ENCODE measurements around the gene XYLT1. TPM values are rescaled to one million over a fixed set of nuclear protein-coding genes. Genes with fewer than 3 reads are reported as not detected.

XYLT1 gene
- total RNA-seq, 1 donor from 2014 or later, result 14.7 TPM

DNA sequence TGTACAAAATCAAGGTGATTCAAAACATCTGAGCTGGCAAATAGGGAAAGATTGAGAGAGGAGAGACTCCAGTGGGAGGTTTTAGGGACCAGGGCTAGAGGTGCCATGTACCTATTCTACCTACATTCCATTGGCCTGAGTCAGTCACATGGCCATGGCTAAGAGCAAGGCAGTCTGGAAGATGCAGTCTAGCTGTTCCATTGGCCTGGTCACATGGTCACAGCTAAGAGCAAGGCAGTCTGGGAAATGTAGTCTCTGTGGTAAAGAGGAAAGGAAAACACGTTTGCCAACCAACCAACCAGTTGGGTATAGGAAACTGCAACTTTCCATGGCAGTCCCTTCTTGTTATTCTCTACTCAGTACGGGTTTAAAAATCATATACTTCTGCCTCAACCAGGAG, 369.1 kb downstream of the XYLT1 start:
- Mint-ChIP-seq H3K4me1 (peaks cover 8% of the 10 kb centered on the region), H3K36me3 (ENCODE audit: low read depth) (peaks cover 10% of the 10 kb centered on the region), H3K9me3 (peaks cover 4% of the 10 kb centered on the region), H3K4me3 (no peak overlapping the region), H3K27me3 (no peaks in the 10 kb centered on the region), H3K27ac (no peak overlapping the region)
- intact Hi-C loops (cut with micrococcal nuclease), result no loop called here
- no peak for DNase-seq

DNA sequence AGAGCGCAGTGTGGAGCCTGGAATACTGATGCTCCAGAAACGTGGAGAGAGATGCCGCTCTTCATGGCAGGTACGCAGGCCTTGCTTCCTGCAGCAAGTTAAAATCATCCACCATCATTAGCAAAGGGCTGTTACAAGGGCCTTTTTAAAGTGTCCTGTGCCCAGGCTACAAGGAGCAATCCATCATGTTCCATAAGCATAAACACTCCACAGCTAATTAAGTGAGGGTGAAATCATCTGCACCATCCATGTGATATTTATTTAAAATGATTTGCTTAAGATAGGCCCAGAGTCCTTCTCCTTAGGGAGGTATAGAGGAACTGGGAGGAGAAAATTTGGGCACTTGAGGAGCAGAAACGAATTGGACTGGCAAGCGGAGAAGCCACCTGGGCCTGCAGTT, 372.1 kb downstream of the XYLT1 start:
- H3K4me3 Mint-ChIP-seq, result no peak overlapping the region
- intact Hi-C loops (cut with micrococcal nuclease), result no loop called here
- no peak overlapping the region for H3K27ac Mint-ChIP-seq
- no peak for DNase-seq
- H3K36me3 Mint-ChIP-seq (ENCODE audit: low read depth), result peaks cover 8% of the 10 kb centered on the region
- H3K9me3 Mint-ChIP-seq, result peaks cover 4% of the 10 kb centered on the region
- H3K27me3 Mint-ChIP-seq, result no peaks in the 10 kb centered on the region
- H3K4me1 Mint-ChIP-seq, result no peaks in the 10 kb centered on the region

DNA sequence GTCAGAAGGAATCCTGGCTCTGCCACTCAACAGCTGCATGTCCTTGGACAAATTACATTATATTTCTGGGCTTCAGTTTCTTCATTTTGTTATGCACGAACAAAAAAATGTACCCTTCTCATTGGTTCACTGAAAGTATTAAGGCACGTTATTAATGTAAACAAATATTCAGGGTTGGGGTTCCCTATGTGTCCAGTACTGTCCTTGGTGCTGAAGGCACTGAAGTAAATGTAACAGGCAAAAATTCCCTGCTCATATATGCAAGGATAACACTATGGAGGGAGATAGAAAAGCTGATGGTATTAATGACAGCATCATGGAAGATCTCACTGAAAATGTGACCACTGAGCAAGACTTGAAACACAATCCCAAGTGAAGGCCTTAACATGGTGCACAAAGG, 386.6 kb downstream of the XYLT1 start:
- H3K27me3 Mint-ChIP-seq, result no peaks in the 10 kb centered on the region
- no peak for DNase-seq
- H3K36me3 Mint-ChIP-seq (ENCODE audit: low read depth), result no peaks in the 10 kb centered on the region
- no peaks in the 10 kb centered on the region for H3K4me1 Mint-ChIP-seq
- H3K27ac Mint-ChIP-seq, result no peak overlapping the region
- no peak overlapping the region for H3K4me3 Mint-ChIP-seq
- no peaks in the 10 kb centered on the region for H3K9me3 Mint-ChIP-seq
- intact Hi-C loops (cut with micrococcal nuclease), result no loop called here

DNA sequence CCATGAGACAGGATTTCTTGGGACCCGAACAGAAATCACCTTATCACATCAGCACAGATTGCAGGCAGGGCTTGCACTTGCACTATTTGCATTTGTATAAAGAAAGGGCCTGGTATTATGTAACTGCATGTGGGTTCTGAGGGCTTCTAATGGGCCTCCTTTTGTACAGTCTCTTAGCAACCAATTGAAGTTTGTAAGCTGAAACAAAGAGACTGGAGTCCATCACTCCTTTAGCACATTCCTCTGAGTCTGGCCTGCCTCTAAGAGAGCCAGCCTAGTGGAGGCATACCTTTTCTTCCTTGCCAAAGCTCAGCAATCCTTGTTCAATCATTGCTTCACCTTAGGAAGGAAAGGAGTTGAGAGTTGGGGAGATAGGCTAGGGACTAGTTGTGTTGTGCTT, 387.1 kb downstream of the XYLT1 start:
- no peak for DNase-seq
- intact Hi-C loops (cut with micrococcal nuclease), result no loop called here
- Mint-ChIP-seq H3K27me3 (no peaks in the 10 kb centered on the region), H3K4me3 (no peak overlapping the region), H3K27ac (no peak overlapping the region), H3K9me3 (no peaks in the 10 kb centered on the region), H3K4me1 (no peaks in the 10 kb centered on the region), H3K36me3 (ENCODE audit: low read depth) (no peaks in the 10 kb centered on the region)

DNA sequence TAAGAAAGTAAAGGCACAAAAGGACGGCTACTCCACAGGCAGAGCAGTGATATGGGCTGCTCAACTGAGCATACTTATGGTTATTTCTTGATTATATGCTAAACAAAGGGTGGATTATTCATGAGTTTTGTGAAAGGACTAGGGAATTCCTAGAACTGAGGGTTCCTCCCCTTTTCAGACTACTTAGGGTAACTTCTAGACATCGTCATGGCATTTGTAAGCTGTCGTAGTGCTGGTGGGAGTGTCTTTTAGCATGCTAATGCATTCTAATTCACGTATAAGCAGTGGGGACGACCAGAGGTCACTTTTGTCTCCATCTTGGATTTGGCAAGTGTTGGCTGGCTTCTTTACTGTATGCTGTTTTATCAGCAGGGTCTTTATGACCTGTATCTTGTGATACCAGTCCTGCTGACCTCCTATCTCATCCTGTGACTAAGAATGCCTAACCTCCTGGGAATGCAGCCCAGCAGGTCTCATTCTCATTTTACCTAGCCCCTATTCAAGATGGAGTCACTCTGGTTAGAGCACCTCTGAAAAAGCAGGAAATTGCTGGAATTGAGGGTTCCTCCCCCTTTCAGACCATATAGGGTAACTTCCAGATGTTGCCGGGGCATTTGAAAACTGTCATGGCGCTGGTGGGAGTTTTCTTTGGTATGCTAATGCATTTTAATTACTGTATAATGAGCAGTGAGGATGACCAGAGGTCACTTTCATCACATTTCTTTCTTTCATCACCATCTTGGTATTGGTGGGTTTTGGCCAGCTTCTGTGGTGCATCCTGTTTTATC, 388.5 kb downstream of the XYLT1 start:
- DNase-seq, result no peak
- H3K27ac Mint-ChIP-seq, result no peak overlapping the region
- no peaks in the 10 kb centered on the region for H3K36me3 Mint-ChIP-seq (ENCODE audit: low read depth)

DNA sequence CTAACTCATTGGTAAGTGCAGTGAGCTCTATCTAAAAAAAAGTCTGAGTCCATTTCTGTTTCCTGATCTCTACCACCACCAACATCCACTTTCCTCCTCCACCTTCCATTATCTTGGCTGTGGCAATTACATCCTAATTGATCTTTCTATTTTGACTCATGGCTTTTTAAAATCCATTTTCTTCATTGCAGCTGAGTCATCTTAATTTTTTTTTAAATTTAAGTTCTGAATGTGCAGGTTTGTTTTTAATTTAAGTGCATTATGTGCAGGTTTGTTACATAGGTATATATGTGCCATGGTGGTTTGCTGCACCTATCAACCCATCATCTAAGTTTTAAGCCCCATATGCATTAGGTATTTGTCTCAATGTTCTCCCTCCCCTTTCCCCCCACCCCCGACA, 390.7 kb downstream of the XYLT1 start:
- no peak overlapping the region for H3K27ac Mint-ChIP-seq
- intact Hi-C loops (cut with micrococcal nuclease), result no loop called here
- H3K36me3 Mint-ChIP-seq (ENCODE audit: low read depth), result no peaks in the 10 kb centered on the region
- no peak for DNase-seq
- no peak overlapping the region for H3K4me3 Mint-ChIP-seq
- H3K27me3 Mint-ChIP-seq, result peaks cover 2% of the 10 kb centered on the region
- no peaks in the 10 kb centered on the region for H3K9me3 Mint-ChIP-seq
- no peaks in the 10 kb centered on the region for H3K4me1 Mint-ChIP-seq

More for the DNA sequence above, 388.5 kb downstream of the XYLT1 start:
- no peaks in the 10 kb centered on the region for H3K27me3 Mint-ChIP-seq
- no peaks in the 10 kb centered on the region for H3K4me1 Mint-ChIP-seq
- H3K4me3 Mint-ChIP-seq, result no peak overlapping the region
- intact Hi-C loops (cut with micrococcal nuclease), result no loop called here
- H3K9me3 Mint-ChIP-seq, result no peaks in the 10 kb centered on the region

DNA sequence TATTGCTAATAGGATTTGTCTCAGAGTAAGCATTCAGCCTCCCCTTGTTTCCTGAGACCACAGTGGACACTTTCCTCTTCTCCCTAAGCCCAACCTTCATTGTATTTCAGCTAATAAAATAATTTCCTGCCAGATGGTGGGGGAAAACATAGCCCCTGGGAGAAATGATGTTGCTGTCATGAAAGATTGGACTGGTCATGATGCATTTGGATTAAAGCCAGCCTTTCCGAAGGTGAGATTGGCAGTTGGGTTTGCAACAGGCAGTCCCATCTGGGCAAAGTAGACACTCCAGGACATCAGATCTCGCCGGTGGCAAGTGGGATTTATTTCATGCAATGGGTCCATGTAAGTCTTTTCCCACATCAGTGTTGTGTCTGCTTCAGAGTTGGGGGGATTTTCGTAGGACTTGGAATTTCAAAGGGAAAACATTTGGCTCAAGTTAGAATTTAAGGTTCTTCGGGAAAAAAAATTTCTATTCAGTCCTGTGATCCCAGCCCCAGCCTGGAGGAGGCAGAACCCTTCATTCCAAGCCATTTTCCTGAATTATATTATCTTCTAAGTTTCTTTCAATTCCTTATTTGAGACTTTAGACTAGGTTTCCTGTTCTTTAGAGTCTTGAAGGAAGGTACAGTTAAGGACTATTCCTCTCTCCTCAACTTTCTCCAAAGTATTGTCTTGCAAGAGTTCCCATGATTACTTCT, 391.7 kb downstream of the XYLT1 start:
- H3K4me1 Mint-ChIP-seq, result no peaks in the 10 kb centered on the region
- H3K36me3 Mint-ChIP-seq (ENCODE audit: low read depth), result no peaks in the 10 kb centered on the region

DNA sequence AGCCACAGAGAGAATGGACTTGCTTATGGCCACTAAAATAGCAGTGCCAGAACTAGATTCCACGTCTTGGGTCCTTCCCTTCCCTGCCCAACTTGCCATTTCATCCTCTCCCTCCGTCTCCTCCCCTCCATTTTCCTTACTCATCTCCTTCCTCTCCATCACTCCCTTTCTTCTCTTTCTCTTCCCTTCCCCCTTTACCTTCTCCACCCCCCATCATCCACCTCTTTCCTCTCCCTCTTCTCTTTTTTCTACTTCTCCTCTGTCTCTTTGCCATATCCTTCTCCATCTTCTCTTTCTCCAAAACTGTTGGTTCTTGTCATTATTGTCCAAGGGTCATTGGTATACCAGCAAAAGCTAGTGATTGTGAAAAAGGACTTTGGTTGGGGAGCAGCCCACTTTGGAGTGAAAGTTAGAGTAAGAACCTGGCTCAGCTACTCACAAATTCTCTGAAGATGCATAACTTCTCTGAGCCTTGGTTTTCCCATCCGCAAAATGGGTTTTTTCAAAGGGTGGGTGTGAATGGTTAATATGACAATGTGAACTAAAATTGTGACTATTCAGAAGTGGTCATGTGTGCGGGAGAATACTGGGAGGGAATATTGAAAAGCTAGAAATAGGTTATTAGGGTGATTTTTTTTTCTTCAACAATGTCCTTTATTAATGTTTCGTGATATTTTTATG, 393.8 kb downstream of the XYLT1 start:
- H3K4me1 Mint-ChIP-seq, result peaks cover 1% of the 10 kb centered on the region
- H3K4me3 Mint-ChIP-seq, result no peak overlapping the region
- H3K36me3 Mint-ChIP-seq (ENCODE audit: low read depth), result no peaks in the 10 kb centered on the region
- peaks cover 5% of the 10 kb centered on the region for H3K27me3 Mint-ChIP-seq
- no peak overlapping the region for H3K27ac Mint-ChIP-seq
- intact Hi-C loops (cut with micrococcal nuclease), result no loop called here
- no peak for DNase-seq
- peaks cover 3% of the 10 kb centered on the region for H3K9me3 Mint-ChIP-seq

More for the DNA sequence above, 391.7 kb downstream of the XYLT1 start:
- no peak for DNase-seq
- no peaks in the 10 kb centered on the region for H3K9me3 Mint-ChIP-seq
- H3K4me3 Mint-ChIP-seq, result no peak overlapping the region
- intact Hi-C loops (cut with micrococcal nuclease), result no loop called here
- no peak overlapping the region for H3K27ac Mint-ChIP-seq
- H3K27me3 Mint-ChIP-seq, result peaks cover 2% of the 10 kb centered on the region

DNA sequence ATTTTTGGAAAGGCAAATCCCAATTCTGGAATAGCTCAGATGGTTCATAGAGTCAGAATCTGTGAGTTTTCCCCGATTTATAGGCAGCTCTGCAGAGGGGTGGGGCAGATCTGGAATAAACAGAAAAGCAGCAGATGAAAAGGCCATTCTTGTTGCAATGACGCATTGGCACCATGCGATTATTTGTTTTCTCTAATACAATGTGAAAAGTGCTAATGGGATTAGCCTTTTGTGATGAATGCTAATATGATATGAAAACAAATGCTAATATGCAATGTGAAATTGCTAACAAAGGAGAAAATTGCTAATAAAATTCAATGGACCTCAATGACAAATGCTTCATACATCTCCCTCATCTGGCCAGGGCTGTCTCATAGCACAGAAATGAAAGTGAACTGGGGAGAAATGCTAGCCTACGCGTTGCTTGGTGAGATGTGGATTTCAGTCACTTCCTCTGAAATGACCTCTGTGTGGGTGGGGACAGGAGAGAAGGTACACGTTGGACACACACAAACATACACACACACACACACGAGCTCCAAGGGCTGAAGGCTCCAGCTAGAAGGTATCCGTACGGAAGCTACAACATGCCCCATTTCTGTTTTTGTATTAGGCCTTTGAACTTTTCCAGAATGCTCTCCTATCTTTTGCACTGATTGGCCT, 394.5 kb downstream of the XYLT1 start:
- H3K27me3 Mint-ChIP-seq, result peaks cover 5% of the 10 kb centered on the region
- H3K4me3 Mint-ChIP-seq, result no peak overlapping the region
- H3K36me3 Mint-ChIP-seq (ENCODE audit: low read depth), result no peaks in the 10 kb centered on the region
- H3K27ac Mint-ChIP-seq, result no peak overlapping the region
- H3K9me3 Mint-ChIP-seq, result peaks cover 3% of the 10 kb centered on the region
- intact Hi-C loops (cut with micrococcal nuclease), result no loop called here
- DNase-seq, result no peak
- peaks cover 1% of the 10 kb centered on the region for H3K4me1 Mint-ChIP-seq

DNA sequence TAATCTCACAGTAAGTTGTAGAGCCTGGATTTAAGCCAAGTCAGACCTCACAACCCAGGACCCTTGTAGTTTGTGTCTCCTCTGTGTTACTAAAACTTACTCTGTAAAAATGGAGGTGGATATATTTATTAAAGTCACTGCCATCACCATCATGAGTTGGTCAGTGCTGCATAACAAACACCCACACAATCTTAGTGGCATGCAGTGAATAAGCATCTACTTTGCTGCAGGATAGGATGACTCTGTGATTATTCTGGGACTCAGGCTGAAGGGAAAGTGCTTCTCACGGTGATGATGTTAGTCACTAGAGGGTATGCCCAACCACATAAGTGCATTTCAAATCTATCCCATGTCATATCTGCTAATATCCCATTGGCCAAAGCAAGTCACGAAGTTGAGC, 398.7 kb downstream of the XYLT1 start:
- H3K9me3 Mint-ChIP-seq, result peaks cover 3% of the 10 kb centered on the region
- H3K36me3 Mint-ChIP-seq (ENCODE audit: low read depth), result no peaks in the 10 kb centered on the region
- peaks cover 5% of the 10 kb centered on the region for H3K27me3 Mint-ChIP-seq
- H3K27ac Mint-ChIP-seq, result no peak overlapping the region
- peak overlapping the region; percentile 33 for H3K4me3 Mint-ChIP-seq
- intact Hi-C loops (cut with micrococcal nuclease), result no loop called here
- H3K4me1 Mint-ChIP-seq, result peaks cover 9% of the 10 kb centered on the region
- DNase-seq, result no peak

DNA sequence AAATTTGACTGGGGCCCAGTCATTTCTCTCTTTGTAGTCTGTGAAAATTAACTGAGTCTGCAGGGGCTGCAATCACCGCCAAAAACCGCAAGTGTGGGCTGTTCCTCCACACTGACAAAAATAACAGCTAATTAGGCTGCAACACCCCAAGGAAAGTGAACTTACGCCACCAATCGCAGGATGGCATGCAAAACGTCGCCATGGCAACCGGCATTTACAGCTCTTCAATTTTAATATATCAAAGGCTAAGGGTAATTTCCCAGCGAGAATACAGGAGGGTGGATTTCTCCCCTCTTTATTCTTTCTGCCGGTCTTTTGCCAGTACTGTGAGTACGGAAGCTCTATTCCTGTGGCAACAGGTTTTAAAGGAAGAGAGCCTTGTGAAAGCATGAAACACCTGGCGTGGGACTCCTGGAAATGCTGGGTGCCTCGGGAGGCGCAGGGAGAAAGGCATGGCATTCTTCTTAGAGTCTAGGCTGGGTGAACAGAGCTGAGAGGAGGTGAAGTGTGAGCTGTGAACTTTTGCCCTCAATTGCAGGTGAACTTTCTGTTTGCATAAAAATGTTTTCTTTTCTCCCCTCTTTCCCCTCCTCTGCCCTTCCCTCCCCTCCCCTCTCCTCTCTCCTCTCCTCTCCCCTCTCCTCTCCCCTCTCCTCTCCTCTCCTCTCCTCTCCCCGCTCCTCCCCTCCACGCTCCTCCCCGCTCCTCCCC, 399.7 kb downstream of the XYLT1 start:
- DNase-seq, result peak; percentile 80
- intact Hi-C loops (cut with micrococcal nuclease), result no loop called here
- H3K4me3 Mint-ChIP-seq, result peak overlapping the region; percentile 71
- H3K36me3 Mint-ChIP-seq (ENCODE audit: low read depth), result no peaks in the 10 kb centered on the region
- H3K27ac Mint-ChIP-seq, result peak overlapping the region; percentile 72
- peaks cover 9% of the 10 kb centered on the region for H3K4me1 Mint-ChIP-seq
- peaks cover 3% of the 10 kb centered on the region for H3K9me3 Mint-ChIP-seq
- peaks cover 3% of the 10 kb centered on the region for H3K27me3 Mint-ChIP-seq

DNA sequence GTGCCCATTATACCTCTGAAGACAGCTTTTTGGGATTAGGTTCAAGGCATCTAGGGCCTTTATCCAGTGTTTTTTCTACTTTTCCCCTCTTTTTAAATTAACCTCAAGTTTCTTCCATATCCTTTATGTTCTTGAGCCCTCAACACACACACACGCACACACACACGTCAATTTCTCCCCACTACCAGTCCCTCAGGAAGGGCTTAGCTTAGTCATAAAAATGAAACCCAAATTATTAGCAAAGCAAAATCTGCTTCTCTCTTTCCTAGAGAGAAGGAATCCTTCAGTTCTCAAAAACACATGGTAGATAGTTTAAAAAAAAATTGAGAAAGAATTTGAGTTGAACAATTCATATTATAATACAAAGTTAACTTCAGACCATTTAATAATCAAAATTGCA, 401.1 kb downstream of the XYLT1 start:
- Mint-ChIP-seq H3K9me3 (peaks cover 3% of the 10 kb centered on the region), H3K36me3 (ENCODE audit: low read depth) (no peaks in the 10 kb centered on the region), H3K4me1 (peaks cover 9% of the 10 kb centered on the region), H3K27me3 (peaks cover 3% of the 10 kb centered on the region), H3K4me3 (no peak overlapping the region), H3K27ac (no peak overlapping the region)
- no peak for DNase-seq
- intact Hi-C loops (cut with micrococcal nuclease), result no loop called here

DNA sequence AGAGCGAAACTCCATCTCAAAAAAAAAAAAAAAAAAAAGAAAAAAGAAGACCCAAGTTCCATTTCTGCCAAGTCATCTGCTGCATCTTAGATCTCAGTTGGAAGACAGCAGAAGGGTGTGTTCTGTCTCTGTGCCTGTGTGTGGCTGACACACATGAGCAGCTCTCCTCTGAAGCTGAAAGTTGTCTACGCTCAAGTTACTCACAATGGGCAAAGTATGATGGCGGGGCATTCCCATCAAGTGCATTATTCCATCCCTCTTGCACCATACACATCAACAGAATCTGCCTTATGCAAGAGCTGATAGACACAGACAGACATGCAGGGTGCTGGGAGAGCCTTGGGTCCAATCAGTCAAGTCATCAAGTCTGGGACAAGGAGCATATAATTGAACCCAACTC, 402.2 kb downstream of the XYLT1 start:
- Mint-ChIP-seq H3K9me3 (peaks cover 3% of the 10 kb centered on the region), H3K27me3 (no peaks in the 10 kb centered on the region), H3K27ac (no peak overlapping the region), H3K4me1 (peaks cover 9% of the 10 kb centered on the region), H3K36me3 (ENCODE audit: low read depth) (no peaks in the 10 kb centered on the region), H3K4me3 (no peak overlapping the region)
- intact Hi-C loops (cut with micrococcal nuclease), result no loop called here
- no peak for DNase-seq
